ENCODE results near the gene UBE2J2. TPM values are rescaled to one million over a fixed set of nuclear protein-coding genes. Genes with fewer than 3 reads are reported as not detected.

UBE2J2 gene
- total and polyA plus RNA-seq, 2 experiments from 2014 or later: 47.1 to 70.2 TPM

GRCh38 chr1:1242461-1243265 lies 31.0 kb downstream of the UBE2J2 start:
- no peak overlapping the region for H3K27ac Mint-ChIP-seq
- Histone ChIP-seq H3K27ac (ENCODE audit: low read depth) (no peak overlapping the region), H3K36me3 (ENCODE audit: insufficient read depth) (no peaks in the 10 kb centered on the region), H2AFZ (no peak overlapping the region), H3K79me2 (replicated peaks; ENCODE audit: insufficient read depth) (no peaks in the 10 kb centered on the region), H3K27me3 (ENCODE audit: insufficient read depth) (peaks cover 10% of the 10 kb centered on the region; the same call in 1 of the 2 replicates), H3K4me1 (ENCODE audit: insufficient read depth) (peaks cover 3% of the 10 kb centered on the region; the same call in 1 of the 2 replicates), H3K9me2 (ENCODE audit: insufficient read depth) (no peaks in the 10 kb centered on the region), H3K4me3 (no peak overlapping the region), H3K4me2 (no peak overlapping the region), H3F3A (replicated peaks; ENCODE audit: low read depth) (no peaks in the 10 kb centered on the region), H4K20me1 (replicated peaks; ENCODE audit: insufficient read depth) (no peaks in the 10 kb centered on the region)
- H3K27me3 Mint-ChIP-seq (ENCODE audit: insufficient read depth, low read depth, poor library complexity): peaks cover 6% of the 10 kb centered on the region
- ATAC-seq: no peak
- H3K4me3 Mint-ChIP-seq: no peak overlapping the region
- no peaks in the 10 kb centered on the region for H3K9me3 Mint-ChIP-seq
- no peak for TF ChIP-seq CTCF (conservative IDR thresholded peaks at IDR 0.05; ENCODE audit: low read depth in 2 of 2)
- TF ChIP-seq REST (IDR thresholded peaks at IDR 0.05; ENCODE audit: unreplicated experiment): no peak
- TF ChIP-seq ZNF114 (CRISPR knock-in tag; IDR thresholded peaks at IDR 0.05): no peak
- no peak for TF ChIP-seq ETS1 (IDR thresholded peaks at IDR 0.05)
- TF ChIP-seq NANOG (IDR thresholded peaks at IDR 0.05; ENCODE audit: borderline replicate concordance): no peak
- no peak for TF ChIP-seq POLR2AphosphoS5 (IDR thresholded peaks at IDR 0.05; ENCODE audit: low read depth)
- TF ChIP-seq STAT1 (IDR thresholded peaks at IDR 0.05; ENCODE audit: unreplicated experiment): no peak
- TF ChIP-seq EZH2 (IDR thresholded peaks at IDR 0.05; ENCODE audit: low read depth, unreplicated experiment): no peak
- TF ChIP-seq ZNF331 (CRISPR knock-in tag; IDR thresholded peaks at IDR 0.05; ENCODE audit: low read depth): no peak
- no peak for TF ChIP-seq CREB1 (CRISPR knock-in tag; IDR thresholded peaks at IDR 0.05; ENCODE audit: low read depth)
- no peak for TF ChIP-seq ZNF462 (CRISPR knock-in tag; IDR thresholded peaks at IDR 0.05)
- no peak for TF ChIP-seq EZH2phosphoT487 (IDR thresholded peaks at IDR 0.05; ENCODE audit: unreplicated experiment)
- TF ChIP-seq JUNB (IDR thresholded peaks at IDR 0.05; ENCODE audit: unreplicated experiment): no peak
- H3K4me1 Mint-ChIP-seq: no peaks in the 10 kb centered on the region
- no peaks in the 10 kb centered on the region for H3K36me3 Mint-ChIP-seq (ENCODE audit: low read depth)
- DNase-seq (ENCODE audit: low spot score): no peak

Measured in GM23338 (cell line).